SH-SY5Y (cell line): ENCODE data around the gene B3GAT3.

Experiments
- GATA2 ChIP-seq: IDR thresholded peaks from 2 replicates; pipeline ENCODE4 v1.6.1; 2011; ENCODE audit warnings: mild to moderate bottlenecking, low read depth, low read length
- GATA3 ChIP-seq: IDR thresholded peaks from 2 replicates; pipeline ENCODE4 v1.6.1; 2011; ENCODE audit warnings: low read depth, mild to moderate bottlenecking, low read length, moderate library complexity

GRCh38 chr11:62632492-62632891 lies 10.7 kb upstream of the B3GAT3 start:
- TF ChIP-seq GATA2 (no peak), GATA3 (no peak)
